Aorta (tissue), 5 donors: Measurements from ENCODE around the gene HS3ST3A1. TPM values are rescaled to one million over a fixed set of nuclear protein-coding genes. Genes with fewer than 3 reads are reported as not detected.

ENCODE experiments used
- ATAC-seq: fragments of 200-7000 bp; cut with Tn5 transposase; one replicate; pipeline ENCODE4 v1.9.1; 2022; ENCODE audit warnings: moderate library complexity; ENCODE audit not compliant: low FRiP score
- DNase-seq, 2 donors: peaks; one replicate each; pipeline ENCODE4 v3.0.0-alpha.2; 2020
- H3K27ac ChIP-seq, 2 donors: one replicate each; pipeline ENCODE4 v1.5.1; 2013; ENCODE audit warnings: low read length in 2 of 2, mild to moderate bottlenecking in 2 of 2, moderate library complexity in 2 of 2, control low read depth in 1 of 2, inconsistent platforms in 1 of 2, low read depth in 1 of 2
- H3K27me3 ChIP-seq, 2 donors: one replicate each; pipeline ENCODE4 v1.6.1; 2013; ENCODE audit warnings: control low read depth in 1 of 2, low read length in 1 of 2, mild to moderate bottlenecking in 1 of 2, moderate library complexity in 1 of 2; ENCODE audit not compliant: insufficient read depth in 2 of 2, control insufficient read depth in 1 of 2
- H3K36me3 ChIP-seq, 2 donors: one replicate each; pipeline ENCODE4 v1.6.1; 2013; ENCODE audit warnings: control low read depth in 1 of 2, low read length in 1 of 2, mild to moderate bottlenecking in 1 of 2; ENCODE audit not compliant: insufficient read depth in 2 of 2, control insufficient read depth in 1 of 2
- H3K4me1 ChIP-seq, 2 donors: one replicate each; pipeline ENCODE4 v1.6.1; 2013; ENCODE audit warnings: low read length in 2 of 2, control low read depth in 1 of 2, mild to moderate bottlenecking in 1 of 2, moderate library complexity in 1 of 2; ENCODE audit not compliant: insufficient read depth in 2 of 2, control insufficient read depth in 1 of 2
- H3K4me3 ChIP-seq, 2 donors: one replicate each; pipeline ENCODE4 v1.5.1; 2013; ENCODE audit warnings: low read length in 2 of 2, control low read depth in 1 of 2, mild to moderate bottlenecking in 1 of 2
- H3K9me3 ChIP-seq: one replicate; pipeline ENCODE4 v1.6.1; 2013; ENCODE audit warnings: mild to moderate bottlenecking, low read length; ENCODE audit not compliant: control insufficient read depth
- WGBS, 2 donors: extraction: QIAGEN DNeasy Blood & Tissue Kit; methylation state at CpG; one replicate each; pipeline ENCODE4 v1.1.7; 2013; 5-methylcytosine and 5-hydroxymethylcytosine counted together
- intact Hi-C, 2 donors: fragments of 100-400 bp; cut with DNase I; formaldehyde crosslinking; loops; one replicate each; pipeline versions ENCODE4 v1.14.2 to v1.15.0; 2022
- polyA plus RNA-seq, 2 donors: library from polyadenylated mRNA; stranded (reverse); fragments of 200-250 nt; gene quantifications; one replicate each; pipeline ENCODE4 v1.2.3, GENCODE V29; 2013
- total RNA-seq, 2 donors: library from RNA; stranded (reverse); fragmentation: NEBNext Ultra II Directional; extraction: Animal tissue kit (Norgen Biotek cat#: 25700); gene quantifications; one replicate each; pipeline ENCODE4 v1.2.1, GENCODE V29; 2021
- donor health status: healthy with polysubstance abuse.
- donor health status: Bipolar disorder and iron deficiency.
- donor health status: DM: no; HTN: no; CAD: no.
- donor health status: DM: no; HTN: no; CAD: no.
- donor health status: DM: yes; HTN: yes; CAD: no.

HS3ST3A1 gene
- total and polyA plus RNA-seq, 4 donors, result 0.33 to 0.36 (median 0.33) TPM; not detected in 1

- Histone ChIP-seq H3K9me3 (no peaks in the 10 kb centered on the region), H3K36me3 (no peaks in the 10 kb centered on the region), H3K4me3 (no peak overlapping the region), H3K27me3 (no peaks in the 10 kb centered on the region), H3K4me1 (no peaks in the 10 kb centered on the region), H3K27ac (no peak overlapping the region)
- 79 to 81% methylated on average over 5 of the region's 5 CpGs for WGBS, 2 donors
- DNase-seq, result no peak
- no peak for ATAC-seq
- intact Hi-C loops, result no loop called here
Measured at GRCh38 chr17:13523164-13523563, 78.6 kb downstream of the HS3ST3A1 start.

- Histone ChIP-seq H3K4me1 (no peaks in the 10 kb centered on the region), H3K9me3 (no peaks in the 10 kb centered on the region), H3K27ac (no peak overlapping the region), H3K4me3 (no peak overlapping the region), H3K36me3 (no peaks in the 10 kb centered on the region), H3K27me3 (no peaks in the 10 kb centered on the region)
- WGBS, 2 donors, result 67 to 84% methylated on average over 1 of the region's 1 CpG
- intact Hi-C loops, result no loop called here
- ATAC-seq (no peak), DNase-seq (no peak)
Measured at GRCh38 chr17:13522749-13523148, 79.0 kb downstream of the HS3ST3A1 start.

GRCh38 chr17:13521784-13522183 lies 79.9 kb downstream of the HS3ST3A1 start:
- no peak for ATAC-seq
- Histone ChIP-seq H3K36me3 (no peaks in the 10 kb centered on the region), H3K9me3 (no peaks in the 10 kb centered on the region), H3K27me3 (no peaks in the 10 kb centered on the region), H3K4me1 (no peaks in the 10 kb centered on the region), H3K4me3 (no peak overlapping the region), H3K27ac (no peak overlapping the region)
- WGBS, 2 donors, result 62 to 65% methylated on average over 4 of the region's 4 CpGs
- intact Hi-C loops, result no loop called here
- no peak for DNase-seq

- ATAC-seq (no peak), DNase-seq (no peak)
- intact Hi-C loops, result no loop called here
- no peaks in the 10 kb centered on the region for H3K36me3 ChIP-seq
- H3K4me3 ChIP-seq, result no peak overlapping the region
- H3K27ac ChIP-seq, result no peak overlapping the region
- no peaks in the 10 kb centered on the region for H3K9me3 ChIP-seq
- 86% methylated on average over 6 of the region's 6 CpGs for WGBS, 2 donors
- no peaks in the 10 kb centered on the region for H3K27me3 ChIP-seq
- H3K4me1 ChIP-seq, result no peaks in the 10 kb centered on the region
Measured at GRCh38 chr17:13520899-13521572, 80.7 kb downstream of the HS3ST3A1 start.

- H3K27me3 ChIP-seq, result no peaks in the 10 kb centered on the region
- H3K4me1 ChIP-seq, result no peaks in the 10 kb centered on the region
- DNase-seq, result no peak
- ATAC-seq, result no peak
- no peaks in the 10 kb centered on the region for H3K36me3 ChIP-seq
- H3K27ac ChIP-seq, result no peak overlapping the region
- intact Hi-C loops, result no loop called here
- H3K9me3 ChIP-seq, result no peaks in the 10 kb centered on the region
- 72 to 73% methylated on average over 2 of the region's 2 CpGs for WGBS, 2 donors
- H3K4me3 ChIP-seq, result no peak overlapping the region
Measured at GRCh38 chr17:13518261-13519000, 83.3 kb downstream of the HS3ST3A1 start.

- H3K27me3 ChIP-seq, result no peaks in the 10 kb centered on the region
- no peaks in the 10 kb centered on the region for H3K36me3 ChIP-seq
Measured at GRCh38 chr17:13513039-13513405, 88.7 kb downstream of the HS3ST3A1 start.

GRCh38 chr17:13510062-13510461 lies 91.7 kb downstream of the HS3ST3A1 start:
- Histone ChIP-seq H3K27me3 (no peaks in the 10 kb centered on the region), H3K4me3 (no peak overlapping the region), H3K36me3 (no peaks in the 10 kb centered on the region), H3K9me3 (peaks cover 1% of the 10 kb centered on the region), H3K4me1 (no peaks in the 10 kb centered on the region), H3K27ac (no peak overlapping the region)
- DNase-seq (no peak), ATAC-seq (no peak)
- 6 to 22% methylated on average over 6 of the region's 6 CpGs for WGBS, 2 donors
- intact Hi-C loops, result no loop called here

More at GRCh38 chr17:13513039-13513405, 88.7 kb downstream of the HS3ST3A1 start:
- DNase-seq (no peak), ATAC-seq (no peak)
- Histone ChIP-seq H3K4me3 (no peak overlapping the region), H3K27ac (no peak overlapping the region), H3K9me3 (peaks cover 1% of the 10 kb centered on the region), H3K4me1 (no peaks in the 10 kb centered on the region)
- intact Hi-C loops, result no loop called here
- WGBS, 2 donors, result 14 to 23% methylated on average over 8 of the region's 8 CpGs

- 54 to 62% methylated on average over 3 of the region's 3 CpGs for WGBS, 2 donors
- Histone ChIP-seq H3K4me1 (no peaks in the 10 kb centered on the region), H3K9me3 (peaks cover 1% of the 10 kb centered on the region), H3K27me3 (no peaks in the 10 kb centered on the region), H3K27ac (no peak overlapping the region), H3K36me3 (no peaks in the 10 kb centered on the region), H3K4me3 (no peak overlapping the region)
- intact Hi-C loops, result no loop called here
- ATAC-seq, result no peak
- no peak for DNase-seq
Measured at GRCh38 chr17:13509527-13509926, 92.2 kb downstream of the HS3ST3A1 start.

- Histone ChIP-seq H3K4me1 (no peaks in the 10 kb centered on the region), H3K4me3 (no peak overlapping the region), H3K9me3 (peaks cover 1% of the 10 kb centered on the region), H3K27ac (no peak overlapping the region), H3K36me3 (no peaks in the 10 kb centered on the region), H3K27me3 (no peaks in the 10 kb centered on the region)
- 49 to 54% methylated on average over 2 of the region's 2 CpGs for WGBS, 2 donors
- no peak for ATAC-seq
- intact Hi-C loops, result no loop called here
- no peak for DNase-seq
Measured at GRCh38 chr17:13508896-13509295, 92.8 kb downstream of the HS3ST3A1 start.
